ENCODE results near the gene ABCG5.

Gene ABCG5

DNA sequence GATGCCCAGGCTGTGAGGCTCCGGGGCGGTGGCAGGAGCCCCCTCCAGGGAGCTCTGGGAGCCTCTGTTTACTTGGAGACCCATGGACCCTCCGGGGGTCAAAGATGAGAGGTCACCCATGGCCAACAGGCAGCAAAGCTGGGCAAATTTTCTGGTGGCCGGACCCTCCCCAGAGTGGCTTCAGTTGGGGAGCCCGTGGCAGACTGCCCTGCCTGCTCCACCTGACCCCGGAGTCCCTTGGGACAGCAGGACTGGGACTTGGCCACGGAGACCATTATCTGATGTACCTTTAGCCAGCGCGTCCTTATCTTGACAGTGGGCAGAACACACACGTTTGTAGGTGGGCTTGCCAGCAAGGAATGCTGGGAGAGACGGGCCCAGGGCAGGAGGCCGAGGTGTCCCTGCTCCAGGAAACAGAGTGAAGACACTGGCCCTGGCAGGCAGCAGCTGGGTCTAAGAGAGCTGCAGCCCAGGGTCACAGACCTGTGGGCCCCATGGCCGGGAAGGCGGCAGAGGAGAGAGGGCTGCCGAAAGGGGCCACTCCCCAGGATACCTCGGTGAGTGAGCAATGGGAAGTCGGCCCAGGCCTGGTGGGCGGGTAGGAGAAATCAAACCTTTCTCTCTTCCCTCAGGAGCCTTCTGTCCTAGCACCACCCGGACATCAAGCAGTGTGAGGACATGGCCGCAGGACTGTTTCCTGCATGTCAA is at the start of gene ABCG5, which contains the start of gene ABCG8:
Gene ABCG5 (minus strand): TSS at position 280 of the 708 bp plus-strand sequence. CDS start 160 bp downstream, at position 120.
Gene ABCG8 (plus strand): TSS at position 412 of the 708 bp plus-strand sequence. CDS start 83 bp downstream, at position 495.
- DNase-seq, result no peak

GRCh38 chr2:43887176-43887575 is 48.5 kb upstream of the ABCG5 start:
- no peak for DNase-seq

DNA sequence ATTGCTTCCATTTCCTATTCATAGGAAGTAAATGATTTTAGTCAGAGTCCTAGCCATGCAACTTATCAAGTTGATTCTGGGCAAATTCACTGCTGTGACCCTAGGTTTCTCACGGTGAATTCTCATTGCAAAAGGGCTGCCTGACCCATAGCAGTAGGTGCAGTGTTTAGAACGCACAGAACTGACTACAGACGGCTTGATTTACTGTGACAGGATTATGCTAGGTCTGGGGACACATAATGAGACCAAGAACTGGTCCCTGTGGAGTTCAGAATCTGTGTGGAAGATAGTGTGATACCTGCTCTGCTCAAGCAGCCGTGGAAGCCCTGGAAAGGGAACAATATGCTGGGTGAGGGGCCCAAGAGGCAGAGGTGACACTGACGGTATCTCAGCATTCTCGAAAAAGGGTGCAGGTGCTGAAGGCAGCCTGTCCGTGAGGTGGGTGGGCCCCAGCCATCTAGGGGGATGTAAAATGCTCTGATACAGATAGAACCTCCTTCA is 46.5 kb upstream of the ABCG5 start:
- DNase-seq, result no peak

DNA sequence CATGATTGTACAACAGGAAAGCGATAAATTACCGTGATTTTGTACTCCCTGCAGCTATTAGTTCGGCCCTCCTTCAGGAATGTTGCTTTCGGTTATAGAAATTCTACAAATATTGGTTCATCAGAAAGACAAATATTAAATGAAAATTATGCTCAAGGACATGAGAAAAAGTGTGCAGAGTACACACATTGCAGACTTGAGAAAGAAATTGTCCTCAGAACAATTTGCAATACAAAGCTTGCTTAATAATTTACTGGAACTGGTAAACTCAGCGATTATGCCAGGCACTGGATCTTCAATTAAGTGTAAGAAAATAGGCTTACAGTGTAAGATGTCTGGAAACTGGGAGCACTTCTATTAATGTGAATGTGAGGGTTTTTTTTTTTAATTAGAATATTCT is 46.0 kb upstream of the ABCG5 start:
- DNase-seq, result no peak

DNA sequence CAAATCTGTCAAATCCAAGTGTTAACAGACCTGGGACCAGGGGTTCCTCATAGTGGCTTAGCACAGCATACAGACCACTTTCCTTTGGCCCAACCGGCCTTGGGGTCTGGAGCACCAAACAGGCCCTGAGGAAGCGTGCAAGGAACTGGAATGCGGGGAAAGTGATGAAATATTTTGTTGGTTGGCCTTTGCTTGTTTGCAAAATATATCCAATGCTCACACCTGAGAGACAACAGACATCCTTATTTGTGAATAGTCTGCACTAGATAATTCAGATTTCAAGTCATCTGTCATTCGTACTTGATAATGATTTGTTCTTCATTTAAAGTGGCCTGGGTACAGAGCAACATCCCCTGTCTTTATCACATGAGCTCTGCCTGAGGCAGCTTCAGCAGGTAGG is 43.7 kb upstream of the ABCG5 start:
- DNase-seq, result no peak

- DNase-seq, result no peak
These were observed 42.3 kb upstream of the ABCG5 start for GRCh38 chr2:43880952-43881351.

DNA sequence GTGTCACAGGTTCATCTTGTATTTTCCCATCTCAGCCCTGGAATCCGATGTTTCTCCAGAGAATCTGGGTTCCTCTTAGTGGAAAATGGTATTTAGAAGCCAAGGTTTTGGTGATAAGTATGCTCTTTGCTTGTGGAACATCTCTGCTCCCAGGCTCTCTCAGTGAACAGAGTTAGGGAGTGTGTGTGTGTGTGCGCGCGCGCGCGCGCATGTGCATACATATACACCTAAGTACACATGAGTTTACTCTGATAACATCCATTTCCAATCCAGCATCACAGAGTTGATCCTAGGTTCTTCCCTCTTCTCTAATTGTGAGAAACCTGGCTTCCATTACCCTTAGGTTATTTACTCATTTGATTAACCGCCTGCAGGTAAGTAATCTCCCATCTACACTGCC is 41.8 kb upstream of the ABCG5 start:
- no peak for DNase-seq

DNA sequence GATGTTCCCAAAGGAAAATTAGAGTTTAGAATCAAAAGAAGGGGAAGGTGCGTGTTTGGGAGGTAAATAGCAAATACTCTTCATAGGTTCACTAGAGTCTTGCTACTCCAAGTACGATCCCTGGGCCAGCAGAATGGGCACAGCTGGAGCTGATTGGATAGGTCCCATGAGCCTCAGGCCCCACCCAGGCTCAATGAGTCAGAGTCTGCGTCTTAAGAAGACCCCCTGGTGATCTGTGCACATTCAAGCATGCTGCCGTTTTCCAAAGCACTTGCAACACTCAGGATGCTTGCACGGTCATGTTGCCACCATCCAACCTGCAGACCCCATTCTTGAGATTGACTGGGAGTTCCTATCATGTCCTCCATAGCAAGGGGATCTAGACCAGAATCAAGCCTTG is 40.6 kb upstream of the ABCG5 start:
- DNase-seq, result no peak

DNA sequence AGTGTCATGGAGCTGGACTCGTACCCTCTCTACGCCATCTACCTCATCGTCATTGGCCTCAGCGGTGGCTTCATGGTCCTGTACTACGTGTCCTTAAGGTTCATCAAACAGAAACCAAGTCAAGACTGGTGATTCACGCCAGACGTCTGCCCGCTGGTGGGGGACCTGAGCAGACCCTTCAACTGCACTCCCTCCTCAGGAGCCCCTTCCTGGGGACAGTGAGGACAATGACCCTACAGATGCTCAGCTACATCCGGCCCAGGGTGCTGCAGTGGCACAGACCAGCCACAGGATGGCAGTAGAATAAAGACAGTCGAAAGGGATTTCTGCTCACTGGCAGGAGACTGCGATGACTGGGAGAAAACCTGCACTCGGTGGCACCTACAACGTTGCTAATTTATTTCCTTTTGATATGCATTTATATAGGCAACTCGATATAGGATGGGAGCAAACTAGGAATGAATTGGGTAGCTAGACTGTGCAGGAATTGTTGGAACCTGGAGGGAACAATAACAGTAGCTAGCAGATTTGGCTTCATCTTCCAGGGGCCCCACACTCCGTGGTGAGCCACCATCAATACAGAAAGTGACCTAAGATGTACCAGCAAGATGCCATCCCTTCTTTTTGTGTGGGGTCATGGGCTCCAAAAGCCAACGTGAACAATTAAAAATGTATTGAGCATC is 39.3 kb upstream of the ABCG5 start:
- DNase-seq, result peak; percentile 29

- DNase-seq, result no peak
These were observed 36.3 kb upstream of the ABCG5 start for GRCh38 chr2:43874776-43875451.

- no peak for DNase-seq
These were observed 33.5 kb upstream of the ABCG5 start for GRCh38 chr2:43872151-43872550.

- DNase-seq, result no peak
These were observed 16.7 kb upstream of the ABCG5 start for GRCh38 chr2:43855292-43855691.

DNA sequence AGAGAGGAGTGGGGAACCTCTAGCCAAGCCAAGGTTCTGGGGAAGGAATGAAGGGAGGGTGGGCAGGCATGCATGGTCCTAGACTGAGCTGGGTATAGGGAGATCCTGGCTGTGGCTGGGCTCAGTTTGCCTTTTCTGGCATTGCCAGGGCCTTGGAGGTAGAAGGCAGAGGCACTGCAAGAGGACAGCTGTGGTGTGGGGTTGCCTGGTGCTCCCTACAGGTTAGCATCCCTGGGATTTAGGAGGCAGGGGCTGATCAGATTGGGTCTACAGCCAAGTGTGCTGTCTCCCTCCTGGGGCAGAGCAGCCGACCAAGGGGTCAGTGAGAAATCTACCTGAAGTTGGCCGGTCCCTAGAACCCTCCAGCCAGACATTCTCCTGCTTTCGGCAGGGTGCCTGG is 16.0 kb upstream of the ABCG5 start:
- no peak for DNase-seq

DNA sequence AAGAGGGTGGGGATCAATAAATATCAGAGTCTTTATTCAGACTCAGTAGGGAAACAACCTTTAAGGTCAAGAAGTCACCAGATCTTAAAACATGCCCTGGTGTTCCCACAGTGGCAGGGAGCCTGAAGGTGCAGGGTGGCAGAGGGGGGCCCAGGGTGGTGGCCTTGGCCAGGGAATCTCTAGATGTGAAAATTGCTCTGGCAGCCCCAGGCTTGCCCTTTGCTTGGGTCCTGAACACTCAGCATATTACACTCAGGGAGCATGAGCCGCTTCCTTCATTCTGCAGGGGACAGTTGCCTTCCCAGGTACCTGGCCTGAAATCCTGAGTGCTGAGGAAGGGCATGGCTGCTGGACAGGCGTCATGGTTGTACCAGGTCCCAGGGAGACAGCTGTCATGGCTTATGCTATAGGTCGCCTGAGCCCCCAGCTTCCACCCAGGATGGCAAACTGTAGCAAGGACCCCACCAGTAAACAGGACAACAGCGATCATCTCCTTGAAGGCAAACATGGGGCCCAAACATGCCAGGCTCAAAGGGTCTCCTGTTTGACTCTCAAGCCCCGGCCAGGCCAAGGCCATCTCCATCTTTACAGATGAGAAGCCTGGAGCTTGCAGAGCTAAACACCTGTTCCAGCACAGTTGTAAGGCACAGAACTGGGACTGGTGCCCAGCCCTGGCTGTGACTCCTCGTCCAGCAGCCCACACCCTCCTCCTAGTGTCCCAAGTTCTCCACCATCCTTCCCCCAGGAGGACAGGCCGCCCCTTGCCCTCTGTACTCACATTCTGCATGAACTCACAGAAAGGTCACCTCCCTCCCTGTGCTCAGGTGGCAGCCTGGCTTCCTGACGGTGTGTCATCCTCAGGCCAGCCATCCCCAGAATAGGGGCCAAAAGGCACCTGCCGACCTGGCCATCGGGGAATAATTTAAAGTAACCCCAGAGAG is 14.8 kb upstream of the ABCG5 start:
- no peak for DNase-seq

GRCh38 chr2:43852196-43852730 is 13.6 kb upstream of the ABCG5 start:
- DNase-seq, result no peak

GRCh38 chr2:43851011-43851980 is 12.7 kb upstream of the ABCG5 start:
- DNase-seq, result no peak

DNA sequence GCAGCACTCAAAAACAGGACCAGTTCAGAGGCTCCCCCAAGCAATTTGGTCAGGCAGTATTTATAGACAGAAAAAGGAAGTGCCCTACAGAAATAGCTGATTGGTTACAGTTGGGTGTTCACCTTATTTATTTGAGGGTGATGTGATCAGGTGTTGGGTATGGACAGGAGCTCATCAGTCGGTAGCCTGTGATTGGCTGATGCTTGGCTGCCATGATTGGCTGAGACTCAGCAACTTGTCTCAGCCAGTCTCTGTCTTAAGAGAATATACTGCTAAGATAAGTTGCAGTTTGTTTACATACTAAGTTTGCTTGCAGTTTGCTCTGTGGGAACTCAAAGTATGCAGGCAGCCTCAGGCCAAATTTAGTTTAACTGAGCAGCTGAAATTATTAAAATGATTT is 9.6 kb upstream of the ABCG5 start:
- DNase-seq, result no peak

DNA sequence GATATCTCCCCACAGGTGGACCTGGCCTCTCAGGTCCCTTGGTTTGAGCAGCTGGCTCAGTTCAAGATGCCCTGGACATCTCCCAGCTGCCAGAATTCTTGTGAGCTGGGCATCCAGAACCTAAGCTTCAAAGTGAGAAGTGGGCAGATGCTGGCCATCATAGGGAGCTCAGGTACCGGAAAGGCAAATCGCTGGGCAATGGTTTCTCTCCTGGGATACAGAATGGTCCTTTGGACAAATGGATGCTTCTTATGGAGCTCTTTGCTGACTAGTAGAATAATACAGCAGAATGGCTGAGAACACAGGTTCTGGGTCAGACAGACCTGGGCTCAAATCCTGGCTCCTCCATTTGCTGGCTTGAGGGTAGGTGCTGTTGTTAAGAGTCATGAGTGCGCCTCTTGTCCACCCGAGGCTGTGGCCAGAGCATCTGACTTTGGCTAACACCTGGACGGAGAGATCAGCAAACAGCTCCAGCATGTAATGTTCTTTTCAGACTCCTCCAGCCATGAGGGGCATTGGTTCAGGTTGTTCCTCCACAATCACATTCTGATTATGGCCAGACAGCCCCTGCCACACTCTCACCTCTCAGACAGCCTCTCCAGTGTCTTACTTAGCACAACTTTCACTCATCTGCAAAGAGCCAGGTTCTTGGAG is 7.6 kb upstream of the ABCG5 start:
- DNase-seq, result no peak

- no peak for DNase-seq
These were observed 6.5 kb upstream of the ABCG5 start for GRCh38 chr2:43845181-43845580.

GRCh38 chr2:43842866-43843226 is 4.2 kb upstream of the ABCG5 start:
- no peak for DNase-seq

Data from DMS79 (cell line).